SU-DHL-6 (cell line): ENCODE results near the gene GALNT14.

Experiments used
- EZH2phosphoT487 ChIP-seq: fragments of 200-600 bp; sonication (generic), shearing (Covaris generic); conservative IDR thresholded peaks from 2 replicates; pipeline ENCODE4 v1.6.1; 2018; ENCODE audit warnings: mild to moderate bottlenecking, antibody characterized with exemption, low read length, moderate library complexity, mixed read lengths
- TF ChIP-seq, protein P1 (sequence below): fragments of 200-600 bp; sonication (generic); IDR thresholded peaks from one replicate; pipeline ENCODE4 v1.5.1; 2017; ENCODE audit warnings: antibody characterized with exemption, mild to moderate bottlenecking, low read length, moderate library complexity; ENCODE audit not compliant: insufficient read depth, poor library complexity, severe bottlenecking

DNA sequence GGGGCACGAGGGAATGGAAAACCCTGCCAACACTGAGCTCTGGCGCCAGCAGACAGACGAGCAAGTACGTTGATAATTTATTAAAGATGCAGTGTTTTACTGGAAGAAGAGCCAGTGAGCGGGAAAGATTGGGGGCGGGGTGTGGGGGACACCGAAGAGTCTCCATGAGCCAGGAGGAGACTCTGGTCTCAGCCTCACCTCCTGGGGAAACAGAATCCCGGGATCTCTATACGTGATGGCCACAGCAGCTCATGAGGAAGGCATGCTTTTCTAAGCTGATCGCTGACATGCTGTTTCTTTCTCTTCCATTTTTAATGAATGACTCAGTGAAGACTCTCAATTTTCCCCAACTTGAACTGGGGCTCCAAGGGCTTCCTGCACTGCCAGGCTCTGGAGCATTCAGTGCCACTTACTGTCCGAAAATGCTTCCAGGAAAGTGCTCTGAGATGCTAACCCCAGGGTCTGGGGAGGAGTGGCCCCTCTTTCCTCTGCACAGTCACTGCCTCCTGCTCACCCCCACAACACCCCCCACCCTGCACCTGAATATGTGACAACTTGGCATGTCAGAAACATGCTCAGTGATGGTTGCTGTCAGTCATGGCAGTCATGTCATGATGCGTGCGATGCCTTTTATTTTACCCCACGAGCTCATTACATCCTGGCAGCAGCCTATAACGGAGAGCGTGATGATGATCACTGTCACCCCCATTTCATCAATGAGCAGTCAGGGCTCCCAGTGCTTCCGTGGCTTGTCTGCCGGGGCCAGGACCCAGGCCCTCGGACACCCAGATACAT is 166.8 kb downstream of the GALNT14 start:
- no peak for TF ChIP-seq EZH2phosphoT487
- TF ChIP-seq, protein P1, sequence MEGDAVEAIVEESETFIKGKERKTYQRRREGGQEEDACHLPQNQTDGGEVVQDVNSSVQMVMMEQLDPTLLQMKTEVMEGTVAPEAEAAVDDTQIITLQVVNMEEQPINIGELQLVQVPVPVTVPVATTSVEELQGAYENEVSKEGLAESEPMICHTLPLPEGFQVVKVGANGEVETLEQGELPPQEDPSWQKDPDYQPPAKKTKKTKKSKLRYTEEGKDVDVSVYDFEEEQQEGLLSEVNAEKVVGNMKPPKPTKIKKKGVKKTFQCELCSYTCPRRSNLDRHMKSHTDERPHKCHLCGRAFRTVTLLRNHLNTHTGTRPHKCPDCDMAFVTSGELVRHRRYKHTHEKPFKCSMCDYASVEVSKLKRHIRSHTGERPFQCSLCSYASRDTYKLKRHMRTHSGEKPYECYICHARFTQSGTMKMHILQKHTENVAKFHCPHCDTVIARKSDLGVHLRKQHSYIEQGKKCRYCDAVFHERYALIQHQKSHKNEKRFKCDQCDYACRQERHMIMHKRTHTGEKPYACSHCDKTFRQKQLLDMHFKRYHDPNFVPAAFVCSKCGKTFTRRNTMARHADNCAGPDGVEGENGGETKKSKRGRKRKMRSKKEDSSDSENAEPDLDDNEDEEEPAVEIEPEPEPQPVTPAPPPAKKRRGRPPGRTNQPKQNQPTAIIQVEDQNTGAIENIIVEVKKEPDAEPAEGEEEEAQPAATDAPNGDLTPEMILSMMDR: no peak
